CD4-positive, alpha-beta T cell treated with Interferon alpha-2 for 1 hour (primary cell): ENCODE measurements around the gene SH3D21.

Source experiments
- DNase-seq, 2 donors: peaks; one replicate each; pipeline ENCODE4 v3.0.0-alpha.2; 2020 to 2022

The SH3D21 gene

DNA sequence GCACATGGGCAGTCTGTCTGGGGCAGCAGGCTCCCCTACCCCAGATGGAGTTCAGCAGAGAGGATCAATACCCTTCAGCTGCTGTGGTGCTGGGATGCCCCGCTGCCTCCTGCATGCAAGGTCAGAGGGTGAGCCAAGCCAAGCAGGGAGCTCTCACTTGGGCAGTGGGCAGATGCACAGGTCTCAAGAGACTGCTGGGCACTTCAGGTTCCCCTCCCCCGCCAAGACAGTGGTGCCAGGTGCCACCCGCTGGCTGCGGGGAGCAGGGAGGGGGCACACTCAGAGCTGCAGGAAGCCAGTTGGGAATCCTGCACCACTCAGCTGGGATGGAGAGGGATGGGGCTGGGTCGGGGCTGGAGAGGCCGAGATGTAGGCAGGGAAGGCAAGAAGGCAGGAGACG lies 33.0 kb downstream of the SH3D21 start:
- DNase-seq: no peak

DNA sequence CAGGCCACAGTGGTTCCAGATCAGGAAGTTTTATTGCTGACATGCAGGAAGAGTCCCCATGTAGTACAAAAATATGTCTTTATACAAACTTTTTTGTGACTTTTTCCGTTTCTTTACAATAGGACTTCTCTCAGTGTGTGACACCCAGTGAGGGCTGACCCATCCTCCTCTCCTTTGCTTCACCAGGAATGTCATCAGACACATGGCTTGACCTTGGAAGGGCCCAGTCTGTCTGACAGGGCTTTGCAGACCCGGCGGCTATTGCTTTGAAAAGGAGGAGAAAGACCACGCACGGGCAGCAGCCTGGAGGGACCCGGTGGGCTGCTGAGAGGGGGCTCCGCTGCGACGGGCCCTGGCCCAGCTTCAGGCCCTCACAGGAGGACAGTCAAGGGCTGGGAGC lies 33.4 kb downstream of the SH3D21 start:
- no peak for DNase-seq

DNA sequence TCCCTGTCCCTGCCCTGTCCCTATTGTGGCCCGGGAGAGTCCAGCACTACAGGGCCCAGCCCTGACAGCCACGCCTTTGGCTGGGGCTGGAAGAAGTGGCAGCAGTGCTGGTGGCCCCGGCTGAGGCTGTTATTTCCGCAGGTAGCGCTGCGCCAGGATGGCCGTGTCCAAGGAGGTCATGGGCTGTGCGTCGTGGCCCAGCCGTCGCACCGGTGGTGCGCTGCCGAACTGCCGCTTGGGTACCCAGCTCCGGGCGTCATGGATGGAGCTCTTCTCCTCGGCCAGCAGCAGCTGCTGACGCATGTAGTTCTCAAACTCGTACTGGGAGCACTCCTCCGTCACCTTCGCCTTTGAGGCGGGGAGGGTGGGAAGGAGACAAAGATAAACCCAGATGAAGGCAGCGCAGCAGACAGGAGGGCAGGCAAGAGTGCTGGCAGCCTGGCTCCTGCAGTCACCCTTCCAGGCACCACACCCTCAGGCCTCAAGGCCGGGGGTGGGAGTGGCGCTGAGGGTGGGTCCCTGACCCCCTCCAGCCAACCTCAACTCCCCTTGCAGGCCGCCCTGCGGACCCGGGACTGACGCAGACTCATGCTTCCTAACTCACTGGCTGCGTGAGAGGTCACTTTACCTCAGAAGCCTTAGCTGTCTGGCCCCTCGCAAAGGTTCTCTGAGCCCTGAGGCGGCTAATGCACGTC lies 35.6 kb downstream of the SH3D21 start:
- DNase-seq: no peak

DNA sequence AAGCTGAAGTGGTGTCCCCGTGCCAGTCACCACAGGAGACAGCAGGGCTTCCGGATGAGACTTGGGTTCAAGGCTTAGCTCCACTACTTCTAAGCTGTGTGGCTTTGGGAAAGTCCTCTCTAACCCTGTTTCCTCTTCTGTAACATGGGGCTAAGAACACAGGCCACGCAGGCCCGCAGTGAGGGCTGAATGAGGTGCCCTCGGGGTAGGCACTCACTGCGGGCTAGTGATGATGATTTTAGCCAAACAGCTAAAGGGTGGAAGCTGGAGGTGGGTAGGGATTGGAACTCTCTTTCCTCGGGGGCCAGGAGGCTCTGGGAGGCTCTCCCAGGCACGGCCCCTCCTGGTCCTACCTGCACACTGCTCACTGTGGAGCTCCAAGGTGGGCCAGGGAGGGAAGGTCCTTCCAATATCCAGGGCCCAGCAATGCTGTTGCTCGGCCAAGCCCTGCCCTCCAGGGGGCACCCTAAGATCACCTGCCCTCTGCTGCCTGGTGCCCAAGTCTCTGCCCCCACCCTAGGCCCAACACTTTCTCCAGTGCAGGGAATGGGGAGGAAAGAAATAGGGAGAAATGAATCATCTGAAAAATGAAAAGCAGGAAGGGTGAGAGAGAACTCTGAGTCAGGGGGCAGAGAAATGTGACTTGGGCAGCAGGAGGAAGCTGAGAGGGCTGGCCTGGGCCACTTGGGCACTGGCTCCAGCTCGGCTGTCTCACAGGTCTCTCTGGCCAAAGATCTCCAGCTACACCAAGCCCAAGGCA lies 36.4 kb downstream of the SH3D21 start:
- peak; percentile 55 to 70 for DNase-seq

DNA sequence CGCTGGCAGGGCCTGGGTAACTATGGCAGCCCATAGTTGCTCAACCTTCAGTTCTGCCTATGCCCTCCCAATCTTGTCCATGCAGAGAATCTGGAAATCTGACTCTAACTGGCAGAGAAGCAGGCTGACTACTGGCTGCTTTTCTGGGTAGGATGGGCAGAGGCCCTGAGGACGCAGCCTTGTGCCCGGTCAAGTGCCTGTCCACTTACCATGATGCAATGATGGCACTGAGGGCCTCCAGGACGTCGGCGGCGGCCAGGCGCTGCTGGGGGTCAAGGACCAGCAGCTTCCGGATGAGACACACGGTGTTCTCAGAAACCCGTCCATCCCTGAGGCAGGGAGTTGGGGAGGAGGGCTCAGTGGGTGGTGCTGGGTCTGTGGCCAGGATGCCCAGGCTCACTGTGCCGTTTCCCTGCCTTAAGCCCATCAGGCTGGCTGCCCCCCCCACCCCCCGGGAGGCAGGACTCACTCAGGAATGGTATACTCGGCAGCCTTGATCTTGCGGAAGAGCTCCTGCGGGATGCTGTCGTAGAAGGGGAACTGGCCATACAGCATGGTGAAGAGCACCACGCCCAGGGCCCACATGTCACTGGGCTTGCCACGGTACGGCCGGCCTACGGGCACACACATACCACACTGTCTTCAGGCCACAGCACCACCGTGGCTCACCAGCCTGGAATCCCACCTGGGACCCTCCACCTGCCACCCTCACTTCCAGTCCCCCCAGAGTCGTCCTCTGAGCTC lies 37.7 kb downstream of the SH3D21 start:
- DNase-seq: no peak

DNA sequence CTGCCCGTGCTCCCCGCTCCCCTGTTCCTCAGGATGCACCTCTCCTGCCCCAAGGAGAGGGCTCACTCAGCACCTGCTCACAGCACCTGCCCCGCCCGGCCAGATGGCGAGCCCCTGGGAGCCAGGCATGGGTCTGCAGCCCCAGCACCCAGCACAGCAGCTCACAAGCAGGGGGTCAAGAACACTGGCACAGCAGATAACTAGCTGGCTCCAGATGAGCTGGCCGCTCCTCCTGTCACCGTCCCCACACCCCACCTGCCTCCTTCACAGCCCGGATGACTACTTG lies 38.2 kb downstream of the SH3D21 start:
- no peak for DNase-seq

DNA sequence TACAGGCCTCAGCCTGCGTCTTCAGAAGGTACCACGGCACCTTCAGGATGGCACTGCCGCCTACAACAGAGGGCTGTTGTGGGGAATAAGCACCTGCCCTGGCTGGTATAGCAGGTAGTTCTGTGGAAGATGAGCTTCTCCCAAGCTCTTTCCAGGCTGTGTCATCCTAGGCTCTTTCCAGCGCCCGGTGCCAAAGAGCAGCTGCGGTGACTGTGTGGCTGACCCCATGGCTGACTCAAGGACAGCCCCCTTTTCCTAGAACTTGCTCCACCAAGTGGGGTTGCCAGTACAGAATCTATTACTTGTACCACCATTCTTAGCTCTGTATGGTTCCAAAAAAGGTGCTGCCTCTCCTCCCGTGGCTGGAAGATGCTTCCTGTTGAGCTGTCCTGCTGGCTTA lies 39.2 kb downstream of the SH3D21 start:
- no peak for DNase-seq

DNA sequence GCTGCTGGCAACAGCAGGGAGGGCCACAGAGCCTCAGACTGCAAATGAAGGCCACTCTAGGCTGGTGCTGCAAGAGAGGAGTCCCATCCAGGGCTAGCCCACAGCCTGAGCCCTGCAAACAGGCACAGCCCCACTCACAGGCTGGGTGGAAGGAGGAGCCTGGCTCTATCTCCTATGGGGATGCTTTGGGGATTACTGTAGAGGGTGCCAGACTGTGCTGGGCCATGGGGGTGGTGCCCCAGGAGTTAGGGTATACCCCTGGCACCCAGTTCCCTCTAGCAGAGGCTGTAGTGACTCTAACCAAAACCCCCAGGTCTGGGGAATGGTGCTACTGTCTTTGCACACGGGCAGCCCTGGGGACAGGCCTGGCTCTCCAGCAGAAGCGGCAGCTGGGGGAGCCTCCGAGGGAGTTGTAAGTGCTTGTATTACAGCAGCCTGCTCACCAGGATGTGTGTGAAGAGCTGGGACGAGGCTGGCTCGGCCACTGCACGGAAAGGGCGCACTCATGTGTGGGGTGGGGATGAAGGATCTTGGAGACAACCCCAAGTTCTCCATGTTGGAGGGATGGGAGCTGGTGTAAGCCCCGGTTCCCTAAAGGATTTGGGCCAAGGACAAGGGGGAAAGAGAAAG lies 40.7 kb downstream of the SH3D21 start:
- DNase-seq: no peak

DNA sequence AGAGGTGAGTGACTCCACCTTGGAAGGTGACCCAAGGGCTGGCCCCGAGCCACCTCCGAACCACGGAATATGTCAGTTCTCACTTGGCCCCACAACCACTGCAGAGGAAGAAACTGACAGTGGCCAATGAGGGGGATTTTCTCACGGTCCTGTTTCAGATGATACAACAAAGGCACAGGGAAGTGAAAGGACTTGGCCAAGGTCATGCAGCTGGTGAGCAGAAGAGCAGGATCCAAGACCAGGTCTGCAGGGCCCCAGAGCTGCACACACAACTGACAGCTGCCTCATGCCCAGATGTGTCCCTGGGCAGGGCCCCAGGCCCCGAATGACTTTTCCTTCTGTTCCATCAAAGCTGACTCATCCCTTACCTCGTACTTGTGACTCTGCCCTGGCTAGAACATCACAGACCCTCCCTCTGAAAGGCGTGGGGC lies 43.1 kb downstream of the SH3D21 start:
- no peak for DNase-seq

DNA sequence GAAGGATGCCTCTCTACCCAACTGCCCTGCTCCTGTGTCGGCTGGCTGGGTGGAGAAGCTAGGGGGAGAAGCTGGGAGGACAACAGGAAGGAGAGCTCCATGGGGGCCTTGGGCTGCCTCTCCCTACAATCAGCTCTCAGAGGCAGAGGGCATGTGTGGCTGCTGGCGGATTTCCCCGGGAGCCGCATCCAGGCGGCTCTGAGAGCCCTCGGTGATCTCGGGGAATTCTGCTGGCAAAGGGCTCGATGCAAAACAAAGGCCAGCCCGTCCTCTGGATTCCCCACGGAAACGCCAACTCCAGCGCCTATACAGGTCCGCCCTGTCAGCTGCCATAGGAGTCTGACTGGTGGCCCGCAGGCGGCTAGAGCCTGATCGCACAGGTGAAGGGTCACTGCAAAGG lies 43.7 kb downstream of the SH3D21 start:
- no peak for DNase-seq

DNA sequence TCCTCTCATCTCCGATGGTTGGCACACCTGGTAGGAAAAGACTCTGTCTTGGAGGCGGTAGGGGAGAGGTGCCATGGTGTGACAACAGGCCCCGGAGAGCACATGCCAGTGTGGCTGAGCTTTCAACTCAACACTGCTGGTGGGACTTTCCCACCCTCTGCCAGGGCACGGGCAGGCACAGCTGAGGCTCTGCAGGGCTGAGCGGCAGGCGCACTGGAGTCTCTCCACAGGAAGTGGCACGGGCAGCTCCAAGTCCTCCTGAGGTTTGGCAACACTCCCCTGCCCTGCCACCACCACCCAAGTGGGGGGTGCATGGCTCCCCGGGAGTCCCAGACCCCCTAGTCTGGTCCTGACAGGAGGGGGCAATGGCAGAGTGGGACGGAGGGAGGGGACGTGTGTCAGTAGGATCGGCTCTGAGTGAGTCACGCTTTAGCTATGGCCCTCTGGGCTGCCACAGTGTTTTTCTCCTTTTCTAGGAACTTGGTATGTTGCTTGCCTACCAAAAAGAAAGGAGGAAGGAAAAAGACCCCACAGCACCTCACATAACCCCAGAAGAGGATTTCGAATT lies 44.6 kb downstream of the SH3D21 start:
- peak; percentile 42 to 56 for DNase-seq

DNA sequence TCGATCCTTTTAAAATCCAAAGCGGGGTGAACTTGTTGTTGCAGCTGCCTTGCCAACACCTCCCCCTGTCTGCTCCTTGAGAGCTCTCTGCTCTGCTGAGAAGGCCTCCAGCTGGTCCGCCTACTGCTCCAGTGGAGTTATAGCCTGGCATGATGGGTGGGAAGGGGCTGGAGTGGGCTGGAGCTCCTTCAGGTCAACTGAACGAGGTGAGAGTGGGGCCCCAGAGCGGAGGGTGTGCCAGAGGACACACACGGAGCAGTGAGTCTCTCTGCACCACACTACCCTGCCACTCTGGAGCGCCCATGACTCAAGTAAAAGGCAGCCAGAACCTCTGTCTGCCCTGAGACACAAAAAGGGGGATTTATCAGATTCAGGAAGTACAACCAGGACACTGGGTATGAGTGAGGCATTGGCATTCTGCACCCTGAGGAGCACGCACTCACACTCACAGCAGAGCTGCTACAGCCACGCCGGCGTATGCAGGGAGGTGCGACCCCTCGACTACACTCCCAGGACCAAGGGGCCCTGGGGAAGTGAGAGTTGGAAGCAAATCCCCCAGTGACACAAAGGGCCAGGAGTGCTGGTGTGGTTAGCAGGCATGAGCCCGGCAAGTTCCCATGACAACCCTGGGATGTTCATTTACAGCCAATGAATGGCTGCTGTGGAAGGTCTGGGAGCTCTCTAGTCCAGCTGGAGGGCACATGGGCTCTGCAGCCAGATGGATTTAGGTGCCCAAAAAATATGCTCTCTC lies 45.2 kb downstream of the SH3D21 start:
- no peak for DNase-seq

DNA sequence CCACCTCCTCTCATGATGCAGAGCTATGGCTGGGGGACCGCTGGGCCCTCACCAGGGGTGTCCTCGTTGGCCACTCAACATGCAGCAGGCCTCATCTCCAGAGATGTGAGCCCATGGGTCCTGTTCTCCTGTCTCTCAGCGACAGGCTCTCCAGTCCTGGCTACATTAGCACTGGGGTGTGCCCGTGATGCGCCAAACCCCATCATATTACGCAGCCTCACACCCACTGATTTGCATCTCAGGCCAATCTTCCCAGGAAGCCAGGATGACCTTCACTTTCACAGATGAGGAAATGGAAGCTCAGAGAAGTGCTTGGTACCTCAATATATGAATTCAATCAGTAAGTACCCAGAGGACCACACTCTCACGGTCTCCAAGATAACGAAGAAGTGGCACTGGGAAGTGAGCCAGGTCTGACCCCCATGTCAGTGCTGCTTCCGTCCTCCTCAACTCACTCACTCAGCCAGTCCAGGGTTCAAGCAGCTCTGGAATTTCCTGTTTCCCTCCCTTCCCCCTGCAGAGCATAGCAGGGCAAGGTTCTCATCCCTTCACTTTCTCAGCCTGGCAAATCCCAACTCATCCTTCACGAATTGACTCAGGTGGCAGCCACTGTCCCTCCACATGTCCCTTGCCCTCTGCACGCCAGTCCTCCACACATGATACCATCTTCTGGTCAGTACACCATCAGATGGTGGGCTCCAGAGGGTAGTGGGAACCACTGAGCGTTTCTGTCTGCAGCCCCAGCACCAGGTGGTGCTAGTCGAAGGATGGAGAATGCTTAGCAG lies 46.1 kb downstream of the SH3D21 start:
- DNase-seq: no peak

DNA sequence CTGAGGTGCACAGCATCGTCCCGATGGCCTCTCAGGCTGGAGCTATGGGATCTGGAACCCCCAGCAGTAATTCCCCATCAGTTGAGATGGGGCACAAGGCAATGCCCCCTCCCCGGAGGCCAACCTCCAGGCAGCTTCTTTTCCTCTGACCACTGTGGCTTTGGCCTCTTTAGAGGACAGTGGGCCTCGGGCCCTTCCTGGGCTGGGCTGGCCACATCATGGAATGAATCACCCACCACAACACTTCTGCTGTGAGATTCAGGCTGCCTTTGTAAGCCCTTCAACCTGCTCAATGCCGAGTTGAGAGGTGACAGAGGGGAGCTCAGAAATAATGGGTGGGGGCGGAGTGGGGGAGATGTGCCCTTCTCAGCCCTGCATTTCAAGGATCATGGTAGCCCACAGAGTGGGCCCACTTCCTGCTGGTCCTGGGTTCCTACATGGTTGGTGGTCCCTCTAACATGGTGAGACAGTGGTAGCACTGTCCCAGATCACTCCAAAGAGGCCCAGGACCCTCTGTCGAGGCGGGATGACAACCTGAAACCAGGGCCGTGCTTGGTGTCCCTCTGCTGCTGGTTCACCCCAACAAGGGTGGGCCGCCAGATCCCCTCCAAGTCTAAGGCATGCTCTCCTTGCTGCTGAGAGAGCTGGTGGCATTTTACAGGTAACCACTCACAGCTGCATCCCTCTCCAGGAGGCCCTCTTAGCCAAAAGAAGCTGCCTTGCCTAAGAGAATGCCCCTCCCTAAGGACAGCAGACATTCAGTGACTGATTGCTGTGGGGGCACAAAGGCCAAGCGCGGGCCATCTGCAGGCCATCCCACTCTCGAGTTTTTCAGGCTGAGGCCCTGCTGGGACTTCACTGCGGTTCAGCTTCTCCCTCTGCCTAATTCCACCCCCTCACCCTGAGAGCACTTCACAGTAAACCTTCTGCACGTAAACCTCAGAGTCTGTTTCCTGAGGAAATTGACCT lies 47.0 kb downstream of the SH3D21 start:
- DNase-seq: no peak

DNA sequence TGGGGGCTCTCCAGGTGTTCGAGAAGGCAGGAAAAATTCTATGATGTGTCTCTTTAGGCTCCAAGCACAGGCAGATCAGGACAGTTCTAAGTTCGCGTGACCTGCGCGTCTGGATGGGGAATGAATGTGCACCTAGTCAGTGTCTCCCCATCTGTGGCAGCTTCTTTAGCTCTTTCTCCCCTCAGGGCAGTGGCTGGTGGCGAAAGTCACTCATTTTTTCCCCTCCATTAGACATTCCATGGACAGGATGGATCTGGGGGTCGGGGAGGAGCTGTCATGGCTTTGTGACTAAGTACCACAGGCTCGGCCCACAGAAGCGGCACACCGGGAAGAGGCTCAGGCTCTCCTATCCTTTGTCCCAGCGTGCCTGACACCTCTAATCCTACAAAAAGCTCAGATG lies 48.3 kb downstream of the SH3D21 start:
- DNase-seq: no peak

DNA sequence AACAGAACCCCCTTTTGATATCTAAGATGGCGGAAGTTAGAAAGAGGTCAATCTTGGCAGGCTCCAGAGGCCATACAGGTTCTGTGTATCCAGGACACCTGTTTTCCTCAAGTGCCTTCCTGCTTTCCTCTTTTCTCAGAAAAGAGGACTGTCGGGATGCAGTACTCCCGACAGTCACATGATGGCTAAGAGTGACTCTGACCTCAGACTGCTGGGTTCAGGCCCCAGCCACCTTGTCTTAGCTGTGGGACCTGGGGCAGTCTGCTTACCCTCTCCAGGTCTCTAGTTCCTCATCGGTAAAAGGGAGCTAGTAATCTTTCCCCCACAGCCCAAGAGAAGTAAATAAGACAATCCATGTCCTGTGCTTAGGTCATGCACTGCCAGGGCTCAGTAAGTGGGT lies 49.6 kb downstream of the SH3D21 start:
- DNase-seq: no peak

DNA sequence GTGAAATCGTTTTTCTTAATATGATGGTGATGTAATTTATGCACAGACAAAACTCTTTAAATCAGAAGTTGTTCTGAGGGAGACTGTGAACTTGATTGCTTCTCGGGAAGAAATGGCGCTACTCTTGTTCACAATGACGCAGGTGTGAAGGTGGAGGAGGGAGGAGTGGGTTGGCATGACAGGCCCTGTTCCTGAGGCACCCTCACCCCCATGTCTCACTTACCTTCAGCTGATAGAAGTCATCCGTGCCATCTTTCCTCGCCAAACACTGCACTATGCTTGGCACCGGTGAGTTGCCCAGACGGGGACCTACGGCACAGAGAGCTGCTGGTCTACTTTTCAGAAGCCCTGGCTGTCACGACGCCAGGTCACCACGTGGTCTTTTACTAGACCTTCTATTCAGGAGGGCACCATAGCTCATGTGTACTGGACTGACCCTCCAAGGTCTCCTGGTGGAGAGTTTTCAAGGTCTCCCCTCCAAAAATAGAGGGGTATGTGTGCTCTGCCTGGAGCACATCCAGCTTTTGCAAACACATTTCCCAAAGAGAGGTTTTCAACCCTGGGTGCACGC lies 52.4 kb downstream of the SH3D21 start:
- DNase-seq: no peak

DNA sequence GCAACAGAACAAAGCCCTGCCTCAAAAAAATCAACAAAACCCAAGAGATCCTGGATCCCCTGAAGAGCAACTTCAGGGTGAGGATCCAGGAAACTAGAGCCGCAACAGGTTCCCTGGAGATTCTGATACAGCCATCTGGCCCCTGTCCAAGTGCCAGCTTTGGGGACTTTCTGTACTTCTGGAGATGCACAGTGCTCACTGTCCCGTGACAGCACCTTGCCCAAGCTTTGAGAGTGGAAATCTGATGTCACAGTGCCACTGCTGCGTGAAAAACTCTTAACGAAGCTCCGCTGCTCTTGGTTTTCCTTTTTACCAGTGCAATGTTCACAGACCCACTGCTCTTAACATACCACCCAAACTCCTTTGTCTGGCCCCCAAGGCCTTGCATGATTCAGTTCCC lies 53.2 kb downstream of the SH3D21 start:
- DNase-seq: no peak

DNA sequence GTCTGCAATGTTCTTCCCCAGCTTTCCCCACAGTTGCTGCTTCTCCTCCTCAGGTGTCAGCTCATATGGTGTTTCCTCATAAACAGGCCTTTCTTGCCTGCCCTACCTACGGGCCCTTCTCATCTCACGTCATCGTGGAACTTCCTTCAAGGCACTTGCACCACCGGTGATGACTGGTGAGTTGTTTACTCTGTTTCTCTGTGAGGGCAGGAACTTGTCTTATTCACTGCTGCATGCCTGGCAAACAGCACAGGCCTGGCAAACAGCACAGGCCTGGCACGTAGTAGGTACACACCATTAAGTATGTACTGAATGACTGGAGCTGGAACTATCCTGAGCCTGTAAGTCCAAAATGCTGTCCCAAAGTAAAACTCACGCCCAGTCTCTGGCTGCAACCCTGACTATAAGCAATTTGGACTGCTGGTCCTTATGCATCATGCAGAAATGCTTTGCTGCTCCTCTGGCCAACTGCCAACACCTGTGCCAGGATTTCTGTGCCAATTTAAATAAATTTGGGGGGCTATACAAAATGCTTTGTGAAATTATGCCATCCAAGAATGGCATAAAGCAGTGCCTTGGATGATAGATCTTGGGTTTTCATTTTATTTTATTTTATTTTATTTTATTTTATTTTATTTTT lies 53.9 kb downstream of the SH3D21 start:
- DNase-seq: peak; percentile 43 to 45

DNA sequence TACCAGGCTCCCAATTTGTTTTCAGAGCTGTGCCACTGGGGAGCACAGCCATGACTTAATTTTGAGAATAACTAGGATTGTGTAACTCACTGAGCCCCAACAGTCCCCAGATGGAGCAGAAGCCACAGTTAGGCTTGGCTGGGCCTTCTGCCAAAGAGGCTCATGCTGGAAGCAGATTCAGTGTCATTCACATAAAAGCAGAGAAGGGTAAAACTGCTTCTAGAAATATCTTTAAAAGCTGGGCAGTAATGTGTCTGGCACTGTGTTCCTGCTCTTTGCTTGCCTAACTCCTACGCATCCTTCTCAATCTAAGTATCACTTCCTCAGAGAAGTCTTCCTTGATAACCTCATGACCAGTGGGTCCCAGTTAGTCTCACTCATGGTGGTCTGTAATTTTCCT lies 59.2 kb downstream of the SH3D21 start:
- DNase-seq: no peak
